WTC11 (cell line): ENCODE data around the gene ARRDC1. TPM values are rescaled to one million over a fixed set of nuclear protein-coding genes. Genes with fewer than 3 reads are reported as not detected.
A peak's percentile ranks its signal among the peaks of the same experiment; 100 is the strongest.

Experiments
- ATAC-seq: fragments of 200-7000 bp; cut with Tn5 transposase; 2 replicates; pipeline ENCODE4 v1.10.0; 2021; ENCODE audit warnings: mild to moderate bottlenecking, moderate library complexity
- CTCF ChIA-PET: fragments of 300-600 bp; sonication (Branson Sonifier 250); formaldehyde crosslinking; loops from one replicate; lab custom pipeline; 2021; ENCODE audit warnings: antibody characterized with exemption; lab: Charles Lee
- POLR2A ChIA-PET: fragments of 350-600 bp; sonication (Branson Sonifier 250); formaldehyde crosslinking; loops from one replicate; lab custom pipeline; 2021; ENCODE audit warnings: antibody characterized with exemption; lab: Charles Lee
- DNase-seq: peaks from one replicate; pipeline ENCODE4 v3.0.0; 2021; ENCODE audit warnings: low spot score
- H3K27ac Mint-ChIP-seq: 2 replicates; pipeline ENCODE4 v1.8.0; 2021; ENCODE audit warnings: mixed read lengths
- H3K27me3 Mint-ChIP-seq: 2 replicates; pipeline ENCODE4 v1.8.0; 2021; ENCODE audit warnings: low read depth, mild to moderate bottlenecking, moderate library complexity, mixed read lengths
- H3K36me3 Mint-ChIP-seq: 2 replicates; pipeline ENCODE4 v1.8.0; 2021; ENCODE audit warnings: mixed read lengths
- H3K4me1 Mint-ChIP-seq: 2 replicates; pipeline ENCODE4 v1.8.0; 2022; ENCODE audit warnings: mixed read lengths
- H3K4me3 Mint-ChIP-seq: 2 replicates; pipeline ENCODE4 v1.8.0; 2021; ENCODE audit warnings: mild to moderate bottlenecking, moderate library complexity, mixed read lengths
- H3K9me3 Mint-ChIP-seq: 2 replicates; pipeline ENCODE4 v1.8.0; 2021; ENCODE audit warnings: mixed read lengths
- CREB1 ChIP-seq: sonication (generic); formaldehyde crosslinking; IDR thresholded peaks from 2 replicates; pipeline ENCODE4 v1.8.0; 2023; ENCODE audit warnings: mild to moderate bottlenecking, missing genetic modification reagents
- CREM ChIP-seq: sonication (generic); formaldehyde crosslinking; IDR thresholded peaks from 2 replicates; pipeline ENCODE4 v1.8.1; 2022; ENCODE audit warnings: mild to moderate bottlenecking, missing genetic modification reagents, moderate library complexity
- EMX1 ChIP-seq: fragments of 250-450 bp; sonication (Bioruptor Pico); IDR thresholded peaks from 2 replicates; pipeline ENCODE4 v1.8.0; 2021; ENCODE audit warnings: mild to moderate bottlenecking
- FOXK1 ChIP-seq: sonication (generic); formaldehyde crosslinking; IDR thresholded peaks from 2 replicates; pipeline ENCODE4 v1.8.0; 2022; ENCODE audit warnings: mild to moderate bottlenecking, moderate library complexity, missing genetic modification reagents
- JAZF1 ChIP-seq: fragments of 250-450 bp; sonication (Bioruptor Pico); IDR thresholded peaks from 2 replicates; pipeline ENCODE4 v1.9.0; 2021; ENCODE audit warnings: moderate library complexity, mild to moderate bottlenecking, inconsistent platforms
- MYBL2 ChIP-seq: sonication (generic); formaldehyde crosslinking; IDR thresholded peaks from 2 replicates; pipeline ENCODE4 v1.8.1; 2023; ENCODE audit warnings: mild to moderate bottlenecking, moderate library complexity, missing genetic modification reagents
- NFYB ChIP-seq: sonication (generic); formaldehyde crosslinking; conservative IDR thresholded peaks from 2 replicates; pipeline ENCODE4 v1.8.0; 2022; ENCODE audit warnings: low read depth, missing genetic modification reagents
- NR2C2 ChIP-seq: sonication (generic); formaldehyde crosslinking; IDR thresholded peaks from 2 replicates; pipeline ENCODE4 v1.8.0; 2022; ENCODE audit warnings: mild to moderate bottlenecking, missing genetic modification reagents
- RELA ChIP-seq: sonication (generic); formaldehyde crosslinking; IDR thresholded peaks from 2 replicates; pipeline ENCODE4 v1.8.1; 2022; ENCODE audit warnings: missing genetic modification reagents, mild to moderate bottlenecking, borderline replicate concordance
- SMAD3 ChIP-seq: sonication (generic); formaldehyde crosslinking; IDR thresholded peaks from 2 replicates; pipeline ENCODE4 v1.8.0; 2022; ENCODE audit warnings: missing genetic modification reagents, mild to moderate bottlenecking, borderline replicate concordance
- SOX15 ChIP-seq: fragments of 250-450 bp; sonication (Bioruptor Pico); IDR thresholded peaks from 2 replicates; pipeline ENCODE4 v1.9.0; 2021; ENCODE audit warnings: mild to moderate bottlenecking
- SP1 ChIP-seq: sonication (generic); formaldehyde crosslinking; conservative IDR thresholded peaks from 2 replicates; pipeline ENCODE4 v1.8.1; 2022; ENCODE audit warnings: missing genetic modification reagents
- total RNA-seq: library from RNA; stranded (reverse); gene quantifications from 3 replicates; pipeline ENCODE4 v1.2.3, GENCODE V29; 2021
- TF ChIP-seq, protein P1 (sequence below): sonication (generic); formaldehyde crosslinking; IDR thresholded peaks from 2 replicates; pipeline ENCODE4 v1.8.1; 2022; ENCODE audit warnings: mild to moderate bottlenecking, moderate library complexity, missing genetic modification reagents
- TF ChIP-seq, protein P2 (sequence below): sonication (generic); formaldehyde crosslinking; IDR thresholded peaks from 2 replicates; pipeline ENCODE4 v1.8.1; 2023; ENCODE audit warnings: mild to moderate bottlenecking, moderate library complexity, missing genetic modification reagents
- TF ChIP-seq, protein P3 (sequence below): sonication (generic); formaldehyde crosslinking; IDR thresholded peaks from 2 replicates; pipeline ENCODE4 v1.8.0; 2022; ENCODE audit warnings: mild to moderate bottlenecking, missing genetic modification reagents
- TF ChIP-seq, protein P4 (sequence below): sonication (generic); formaldehyde crosslinking; IDR thresholded peaks from 2 replicates; pipeline ENCODE4 v1.8.1; 2022; ENCODE audit warnings: mild to moderate bottlenecking, missing genetic modification reagents, moderate library complexity, borderline replicate concordance

Gene ARRDC1
- total RNA-seq, 1 experiment from 2014 or later = 41.3 TPM

DNA sequence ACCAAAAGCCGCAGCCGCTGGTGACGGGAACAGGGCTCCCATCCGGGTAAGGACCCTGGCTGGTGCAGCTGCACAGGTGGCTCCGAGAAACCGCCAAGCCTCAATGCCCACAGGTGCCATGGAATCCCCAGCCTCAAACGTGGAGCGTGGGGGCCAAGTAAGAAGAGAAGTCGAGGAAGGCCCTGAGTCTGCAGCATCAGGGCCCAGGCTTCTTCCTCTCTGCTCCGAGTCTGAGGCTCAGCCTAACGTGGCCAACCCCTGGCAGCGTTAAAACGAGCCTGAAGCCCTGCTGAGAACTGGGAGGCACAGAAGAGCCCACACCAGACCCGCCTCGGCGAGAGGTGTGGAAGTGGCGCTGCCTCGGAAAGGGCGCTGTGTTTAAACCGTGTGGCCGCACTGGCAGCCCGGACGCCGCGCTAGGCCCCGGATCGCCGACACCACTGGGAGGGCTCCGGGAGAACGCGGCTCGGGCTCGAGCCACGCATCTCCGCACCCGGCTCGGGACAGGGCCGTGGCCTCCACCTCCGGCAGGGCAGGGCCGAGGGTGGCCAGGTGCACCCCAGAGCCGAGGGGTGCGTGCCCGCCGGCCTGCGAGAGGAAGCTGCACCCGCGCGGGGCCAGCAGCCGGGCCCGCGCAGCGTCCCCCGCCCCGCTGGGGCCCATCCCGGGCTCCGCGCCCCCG lies 15.9 kb upstream of the ARRDC1 start:
- POLR2A ChIA-PET = interaction anchor here (1.9 to 2.9 kb wide), 2 partner anchors 10 to 15 kb away, joined by 7 to 15 read pairs; partner anchors contain the start of gene ARRDC1
- DNase-seq = no peak
- ATAC-seq = no peak
- Mint-ChIP-seq H3K9me3 (no peaks in the 10 kb centered on the region), H3K36me3 (peaks cover 28% of the 10 kb centered on the region), H3K4me1 (peaks cover 5% of the 10 kb centered on the region; the same call in 1 of the 2 replicates), H3K27me3 (peaks cover 8% of the 10 kb centered on the region), H3K4me3 (peak overlapping the region; percentile 77), H3K27ac (peak overlapping the region; percentile 27; the same call in 1 of the 2 replicates)
- TF ChIP-seq, protein P1, sequence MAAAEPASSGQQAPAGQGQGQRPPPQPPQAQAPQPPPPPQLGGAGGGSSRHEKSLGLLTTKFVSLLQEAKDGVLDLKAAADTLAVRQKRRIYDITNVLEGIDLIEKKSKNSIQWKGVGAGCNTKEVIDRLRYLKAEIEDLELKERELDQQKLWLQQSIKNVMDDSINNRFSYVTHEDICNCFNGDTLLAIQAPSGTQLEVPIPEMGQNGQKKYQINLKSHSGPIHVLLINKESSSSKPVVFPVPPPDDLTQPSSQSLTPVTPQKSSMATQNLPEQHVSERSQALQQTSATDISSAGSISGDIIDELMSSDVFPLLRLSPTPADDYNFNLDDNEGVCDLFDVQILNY (CRISPR knock-in tag) = no peak
- TF ChIP-seq RELA = peak; percentile 48; the same call in 1 of the 2 replicates
- TF ChIP-seq NR2C2 (CRISPR knock-in tag) = no peak
- TF ChIP-seq, protein P2, sequence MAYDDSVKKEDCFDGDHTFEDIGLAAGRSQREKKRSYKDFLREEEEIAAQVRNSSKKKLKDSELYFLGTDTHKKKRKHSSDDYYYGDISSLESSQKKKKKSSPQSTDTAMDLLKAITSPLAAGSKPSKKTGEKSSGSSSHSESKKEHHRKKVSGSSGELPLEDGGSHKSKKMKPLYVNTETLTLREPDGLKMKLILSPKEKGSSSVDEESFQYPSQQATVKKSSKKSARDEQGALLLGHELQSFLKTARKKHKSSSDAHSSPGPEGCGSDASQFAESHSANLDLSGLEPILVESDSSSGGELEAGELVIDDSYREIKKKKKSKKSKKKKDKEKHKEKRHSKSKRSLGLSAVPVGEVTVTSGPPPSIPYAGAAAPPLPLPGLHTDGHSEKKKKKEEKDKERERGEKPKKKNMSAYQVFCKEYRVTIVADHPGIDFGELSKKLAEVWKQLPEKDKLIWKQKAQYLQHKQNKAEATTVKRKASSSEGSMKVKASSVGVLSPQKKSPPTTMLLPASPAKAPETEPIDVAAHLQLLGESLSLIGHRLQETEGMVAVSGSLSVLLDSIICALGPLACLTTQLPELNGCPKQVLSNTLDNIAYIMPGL = 0 out of 2 replicates have a peak, but pooled peaks have one; percentile 37
- no peak for TF ChIP-seq JAZF1 (CRISPR knock-in tag)
- CTCF ChIA-PET = interaction anchor here (1.3 to 3.1 kb wide), 4 partner anchors 9 to 83 kb away, joined by 4 to 51 read pairs (median 7); partner anchors contain the start of gene DPH7

DNA sequence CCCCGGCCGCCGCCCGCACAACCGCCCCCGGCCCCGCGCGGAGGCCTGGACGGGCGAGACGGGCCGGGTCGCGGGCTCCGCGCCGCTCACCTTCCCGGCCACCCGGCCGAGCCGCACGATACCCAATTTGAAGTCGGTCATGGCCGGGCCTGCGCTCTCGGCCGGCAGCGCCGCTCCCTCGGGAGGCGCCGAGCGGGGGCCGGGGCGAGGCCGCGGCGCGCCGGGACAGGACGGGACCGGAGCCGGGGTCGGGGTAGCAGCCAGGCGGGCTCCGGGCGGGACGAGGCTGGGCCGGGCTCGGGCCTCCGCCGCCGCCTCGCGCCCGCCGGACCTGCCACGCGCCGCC lies 15.4 kb upstream of the ARRDC1 start:
- CTCF ChIA-PET = interaction anchor here (0.8 to 3.1 kb wide), 6 partner anchors 9 to 83 kb away, joined by 3 to 51 read pairs (median 6); partner anchors contain the start of genes ARRDC1 and PNPLA7
- Mint-ChIP-seq H3K4me3 (no peak overlapping the region), H3K4me1 (peaks cover 5% of the 10 kb centered on the region; the same call in 1 of the 2 replicates), H3K27ac (no peak overlapping the region), H3K36me3 (peaks cover 28% of the 10 kb centered on the region), H3K9me3 (no peaks in the 10 kb centered on the region), H3K27me3 (peaks cover 8% of the 10 kb centered on the region)
- DNase-seq (no peak), ATAC-seq (peak; percentile 3)
- POLR2A ChIA-PET = interaction anchor here (1.0 to 2.9 kb wide), 4 partner anchors 8 to 102 kb away, joined by 3 to 15 read pairs (median 4); partner anchors contain the start of genes ARRDC1 and EHMT1
- no peak for TF ChIP-seq EMX1
- TF ChIP-seq, protein P2 = no peak

DNA sequence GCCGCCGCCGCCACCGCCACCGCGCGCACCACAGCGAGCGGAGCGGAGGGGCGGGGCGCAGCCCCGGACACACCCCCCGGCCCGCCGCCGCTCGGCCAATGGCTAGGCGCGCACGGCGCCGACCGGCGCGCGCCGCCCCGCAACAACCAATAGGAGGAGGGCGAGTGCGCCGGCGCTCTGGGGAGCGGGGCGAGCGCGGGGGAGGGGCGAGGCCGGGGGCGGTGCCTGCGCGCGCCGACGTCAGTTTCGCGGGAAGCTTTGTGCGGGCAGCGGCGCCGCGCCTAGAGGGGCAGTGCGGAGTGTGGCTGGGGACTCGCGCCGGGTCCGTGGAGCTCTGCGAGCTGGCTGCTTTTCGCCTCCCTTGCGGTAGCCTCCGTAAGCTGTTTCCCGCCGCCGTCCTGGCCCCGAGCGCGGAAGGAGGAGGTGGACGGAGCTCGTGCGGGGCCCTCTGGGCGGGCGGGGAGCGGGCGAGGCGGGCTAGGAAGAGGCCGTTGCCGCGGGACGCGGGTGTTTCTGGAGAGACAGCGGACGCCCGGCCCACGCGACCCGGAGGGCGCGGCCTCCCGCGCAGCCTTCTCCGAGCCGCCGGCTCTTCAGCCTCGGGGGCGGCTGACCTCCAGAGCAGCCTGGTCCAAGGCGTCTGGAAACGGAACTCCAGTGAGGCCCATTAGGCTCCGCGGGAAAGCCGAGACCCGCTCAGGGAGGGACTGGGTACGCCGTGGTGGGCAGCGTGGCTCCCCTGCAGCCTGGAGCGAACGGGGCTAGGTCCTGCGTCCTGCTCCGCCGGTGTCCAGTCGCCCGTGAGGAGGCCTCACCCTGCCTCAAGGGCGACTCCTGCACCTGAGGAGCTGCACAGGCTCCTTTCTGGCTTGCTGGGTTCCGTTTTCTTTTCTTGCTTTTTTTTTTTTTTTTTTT lies 14.8 kb upstream of the ARRDC1 start, which contains the start of gene ZMYND19:
Gene ZMYND19, minus strand, starts transcription at position 44 of the 915 bp plus-strand sequence. CDS start 249 bp downstream, outside the sequence.
- POLR2A ChIA-PET = interaction anchor here (0.5 to 2.9 kb wide), 5 partner anchors 9 to 345 kb away, joined by 3 to 15 read pairs (median 4); partner anchors contain the start of genes ARRDC1 and EHMT1
- Mint-ChIP-seq H3K9me3 (no peaks in the 10 kb centered on the region), H3K27me3 (peaks cover 8% of the 10 kb centered on the region), H3K4me3 (peak within 1 kb of the TSS; percentile 97), H3K27ac (peak within 1 kb of the TSS; percentile 99), H3K4me1 (peaks cover 5% of the 10 kb centered on the region; the same call in 1 of the 2 replicates), H3K36me3 (peaks cover 26% of the 10 kb centered on the region)
- CTCF ChIA-PET = interaction anchor here (0.5 to 3.1 kb wide), 13 partner anchors 9 to 1207 kb away, joined by 3 to 51 read pairs (median 4); partner anchors contain the start of genes ARRDC1, MRPL41 and PNPLA7
- DNase-seq (peak; percentile 88), ATAC-seq (peak; percentile 94)
- TF ChIP-seq, protein P3, sequence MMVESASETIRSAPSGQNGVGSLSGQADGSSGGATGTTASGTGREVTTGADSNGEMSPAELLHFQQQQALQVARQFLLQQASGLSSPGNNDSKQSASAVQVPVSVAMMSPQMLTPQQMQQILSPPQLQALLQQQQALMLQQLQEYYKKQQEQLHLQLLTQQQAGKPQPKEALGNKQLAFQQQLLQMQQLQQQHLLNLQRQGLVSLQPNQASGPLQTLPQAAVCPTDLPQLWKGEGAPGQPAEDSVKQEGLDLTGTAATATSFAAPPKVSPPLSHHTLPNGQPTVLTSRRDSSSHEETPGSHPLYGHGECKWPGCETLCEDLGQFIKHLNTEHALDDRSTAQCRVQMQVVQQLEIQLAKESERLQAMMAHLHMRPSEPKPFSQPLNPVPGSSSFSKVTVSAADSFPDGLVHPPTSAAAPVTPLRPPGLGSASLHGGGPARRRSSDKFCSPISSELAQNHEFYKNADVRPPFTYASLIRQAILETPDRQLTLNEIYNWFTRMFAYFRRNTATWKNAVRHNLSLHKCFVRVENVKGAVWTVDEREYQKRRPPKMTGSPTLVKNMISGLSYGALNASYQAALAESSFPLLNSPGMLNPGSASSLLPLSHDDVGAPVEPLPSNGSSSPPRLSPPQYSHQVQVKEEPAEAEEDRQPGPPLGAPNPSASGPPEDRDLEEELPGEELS (CRISPR knock-in tag) = no peak
- TF ChIP-seq SMAD3 (CRISPR knock-in tag) (no peak), SP1 (peak; percentile 89), SOX15 (CRISPR knock-in tag) (no peak), CREB1 (no peak), CREM (CRISPR knock-in tag) (peak; percentile 64; the same call in 1 of the 2 replicates), NFYB (CRISPR knock-in tag) (peak; percentile 67), NR2C2 (CRISPR knock-in tag) (no peak), FOXK1 (CRISPR knock-in tag) (no peak), MYBL2 (CRISPR knock-in tag) (no peak)
- TF ChIP-seq, protein P2 = peak; percentile 62
- TF ChIP-seq, protein P1 (CRISPR knock-in tag) = peak; percentile 68
- TF ChIP-seq, protein P4, sequence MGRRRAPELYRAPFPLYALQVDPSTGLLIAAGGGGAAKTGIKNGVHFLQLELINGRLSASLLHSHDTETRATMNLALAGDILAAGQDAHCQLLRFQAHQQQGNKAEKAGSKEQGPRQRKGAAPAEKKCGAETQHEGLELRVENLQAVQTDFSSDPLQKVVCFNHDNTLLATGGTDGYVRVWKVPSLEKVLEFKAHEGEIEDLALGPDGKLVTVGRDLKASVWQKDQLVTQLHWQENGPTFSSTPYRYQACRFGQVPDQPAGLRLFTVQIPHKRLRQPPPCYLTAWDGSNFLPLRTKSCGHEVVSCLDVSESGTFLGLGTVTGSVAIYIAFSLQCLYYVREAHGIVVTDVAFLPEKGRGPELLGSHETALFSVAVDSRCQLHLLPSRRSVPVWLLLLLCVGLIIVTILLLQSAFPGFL = no peak
